ENCODE data around the gene MT2A.

DNA sequence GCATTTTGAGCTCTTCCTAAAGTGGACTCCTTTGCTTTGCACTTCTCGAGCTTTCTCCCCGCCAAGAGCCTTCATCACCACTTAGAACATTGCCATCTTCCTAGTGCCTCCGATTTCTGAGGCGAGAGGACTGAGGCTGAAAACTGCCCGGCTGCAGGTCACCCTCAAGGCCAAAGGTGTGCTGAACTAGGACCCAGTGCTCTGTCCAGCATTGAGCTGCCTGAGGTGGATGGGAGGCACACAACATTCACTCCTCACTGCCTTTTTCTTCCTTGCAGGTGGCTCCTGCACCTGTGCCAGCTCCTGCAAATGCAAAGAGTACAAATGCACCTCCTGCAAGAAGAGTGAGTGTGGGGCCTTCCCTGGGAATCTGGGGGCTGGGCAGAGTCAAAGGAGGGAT, 35.4 kb downstream of the MT2A start:
- TF ChIP-seq POLR2A (IDR thresholded peaks at IDR 0.05), result no peak
- TF ChIP-seq, protein P1, sequence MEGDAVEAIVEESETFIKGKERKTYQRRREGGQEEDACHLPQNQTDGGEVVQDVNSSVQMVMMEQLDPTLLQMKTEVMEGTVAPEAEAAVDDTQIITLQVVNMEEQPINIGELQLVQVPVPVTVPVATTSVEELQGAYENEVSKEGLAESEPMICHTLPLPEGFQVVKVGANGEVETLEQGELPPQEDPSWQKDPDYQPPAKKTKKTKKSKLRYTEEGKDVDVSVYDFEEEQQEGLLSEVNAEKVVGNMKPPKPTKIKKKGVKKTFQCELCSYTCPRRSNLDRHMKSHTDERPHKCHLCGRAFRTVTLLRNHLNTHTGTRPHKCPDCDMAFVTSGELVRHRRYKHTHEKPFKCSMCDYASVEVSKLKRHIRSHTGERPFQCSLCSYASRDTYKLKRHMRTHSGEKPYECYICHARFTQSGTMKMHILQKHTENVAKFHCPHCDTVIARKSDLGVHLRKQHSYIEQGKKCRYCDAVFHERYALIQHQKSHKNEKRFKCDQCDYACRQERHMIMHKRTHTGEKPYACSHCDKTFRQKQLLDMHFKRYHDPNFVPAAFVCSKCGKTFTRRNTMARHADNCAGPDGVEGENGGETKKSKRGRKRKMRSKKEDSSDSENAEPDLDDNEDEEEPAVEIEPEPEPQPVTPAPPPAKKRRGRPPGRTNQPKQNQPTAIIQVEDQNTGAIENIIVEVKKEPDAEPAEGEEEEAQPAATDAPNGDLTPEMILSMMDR (IDR thresholded peaks at IDR 0.05 in 4 of 5, conservative IDR thresholded peaks at IDR 0.05 in 1 of 5), result no peak

Data from gastrocnemius medialis (tissue), 4 donors.